GM18499 (cell line): Measurements from ENCODE around the gene CHCHD6.
"Not testable (repeated sequence)": the region's sequence is repeated elsewhere in the genome, so short reads cannot be mapped to it uniquely, and the experiment has no call there.

Source experiments
- ATAC-seq: cut with Tn5 transposase; IDR thresholded peaks from one replicate; pipeline ENCODE4 v1.9.1; 2021; ENCODE audit warnings: moderate number of reproducible peaks; ENCODE audit not compliant: insufficient read depth, unreplicated experiment

Gene CHCHD6

DNA sequence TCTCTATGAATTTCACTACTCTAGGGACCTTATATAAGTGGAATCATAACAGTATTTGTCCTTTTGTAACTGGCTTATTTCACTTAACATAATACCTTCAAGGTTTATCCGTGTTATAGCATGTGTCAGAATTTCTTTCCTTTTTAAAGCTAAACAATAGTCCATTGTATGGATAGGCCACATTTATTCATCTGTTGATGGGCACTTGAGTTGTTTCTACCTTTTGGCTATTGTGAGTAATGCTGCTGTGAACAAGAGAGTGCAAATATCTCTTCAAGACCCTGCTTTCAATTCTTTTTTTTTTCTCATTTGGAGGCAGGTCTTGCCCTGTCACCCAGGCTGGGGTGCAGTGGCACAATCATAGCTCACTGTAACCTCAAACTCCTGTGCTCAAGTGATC, 56.5 kb downstream of the CHCHD6 start:
- ATAC-seq: no peak

DNA sequence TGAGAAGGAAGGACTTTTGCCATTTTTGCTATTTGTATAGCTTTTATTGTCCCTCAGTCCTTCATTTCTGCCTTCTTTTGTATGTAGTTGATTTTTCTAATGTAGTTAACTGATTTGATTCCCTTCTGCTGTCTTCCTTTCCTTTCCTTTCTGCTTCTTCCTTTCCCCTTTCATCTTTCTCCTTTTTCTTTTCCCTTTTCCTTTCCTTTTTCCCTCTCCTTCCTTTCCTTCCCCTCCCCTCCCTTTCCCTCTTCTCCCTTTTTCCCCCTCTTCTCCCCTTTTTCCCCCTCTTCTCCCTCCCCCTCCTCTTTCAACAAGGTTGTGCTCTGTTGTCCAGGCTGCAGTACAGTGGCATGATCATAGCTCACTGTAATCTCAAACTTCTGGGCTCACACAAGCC, 59.0 kb downstream of the CHCHD6 start:
- no peak for ATAC-seq

DNA sequence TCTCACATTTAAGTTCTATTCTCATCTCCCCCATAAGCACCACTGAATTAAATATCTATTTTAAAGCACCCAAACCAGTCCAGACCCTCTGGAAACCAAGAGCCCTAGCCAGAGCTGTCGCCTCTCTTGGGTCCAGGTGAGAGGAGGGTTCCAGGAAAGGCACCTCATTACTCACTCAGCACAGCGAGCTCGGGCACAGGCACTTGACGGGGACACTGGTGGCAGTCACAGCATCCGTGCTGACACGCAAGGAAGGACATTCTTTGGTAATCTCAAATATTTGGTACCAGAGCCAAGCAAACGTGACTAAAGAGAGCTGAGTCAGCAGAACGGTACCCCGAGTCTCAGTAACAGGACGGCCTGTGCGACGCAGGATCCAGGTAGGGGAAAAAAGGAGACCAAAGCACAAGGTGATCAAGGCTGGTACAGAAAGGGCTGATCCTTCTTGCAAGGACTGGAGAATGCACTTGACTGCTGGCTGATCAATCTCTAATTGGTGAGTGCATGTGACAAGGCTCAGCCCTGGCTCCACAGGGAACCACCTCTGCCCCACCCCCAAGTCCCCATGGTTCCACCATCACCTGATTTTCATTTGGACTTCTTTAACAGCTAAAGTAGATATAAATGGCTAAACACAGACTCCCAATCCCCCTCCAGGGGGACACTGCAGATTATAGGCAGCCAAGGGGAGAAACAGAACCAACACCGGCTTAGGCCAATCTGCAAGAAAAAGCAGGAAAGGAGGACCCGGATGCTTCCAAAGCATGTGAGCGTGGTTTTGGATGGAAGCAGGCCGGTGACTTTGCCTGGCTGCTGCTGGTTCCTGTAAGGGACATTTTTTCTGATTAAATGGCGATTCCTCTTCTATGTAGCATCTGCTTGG, 61.4 kb downstream of the CHCHD6 start:
- no peak for ATAC-seq

DNA sequence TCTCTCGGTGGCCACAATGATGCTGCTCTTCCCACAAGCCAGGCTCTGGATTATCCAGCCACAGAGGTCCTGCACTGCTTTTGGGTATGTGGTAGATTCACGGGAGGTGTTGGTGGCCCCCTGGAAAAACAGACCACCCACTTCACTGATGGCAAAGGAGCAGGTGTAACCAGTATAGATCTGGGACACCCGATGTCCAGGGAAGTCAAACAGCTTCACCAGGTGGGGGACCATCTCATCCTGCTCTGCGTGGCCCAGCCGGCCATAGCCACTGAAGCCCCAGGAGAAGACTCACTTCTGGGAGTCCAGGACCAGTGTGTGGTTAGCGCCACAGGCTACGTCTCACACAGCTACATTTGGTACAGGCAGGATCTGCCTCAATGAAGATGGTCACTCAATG, 62.6 kb downstream of the CHCHD6 start:
- no peak for ATAC-seq

DNA sequence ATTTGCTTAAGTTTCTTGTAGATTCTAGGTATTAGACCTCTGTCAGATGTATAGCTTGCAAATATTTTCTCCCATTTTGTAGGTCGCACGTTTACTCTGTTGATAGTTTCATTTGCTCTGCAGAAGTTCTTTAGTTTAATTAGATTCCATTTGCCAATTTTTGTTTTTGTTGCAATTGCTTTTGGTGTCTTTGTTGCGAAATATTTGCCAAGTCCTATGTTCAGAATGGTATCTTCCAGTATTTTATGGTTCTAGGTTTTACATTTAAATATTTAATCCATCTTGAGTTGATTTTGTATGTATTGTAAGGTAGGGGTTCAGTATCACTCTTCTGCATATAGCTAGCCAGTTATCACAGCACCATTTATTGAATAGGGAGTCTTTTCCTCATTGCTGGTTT, 64.9 kb downstream of the CHCHD6 start:
- ATAC-seq: no peak

DNA sequence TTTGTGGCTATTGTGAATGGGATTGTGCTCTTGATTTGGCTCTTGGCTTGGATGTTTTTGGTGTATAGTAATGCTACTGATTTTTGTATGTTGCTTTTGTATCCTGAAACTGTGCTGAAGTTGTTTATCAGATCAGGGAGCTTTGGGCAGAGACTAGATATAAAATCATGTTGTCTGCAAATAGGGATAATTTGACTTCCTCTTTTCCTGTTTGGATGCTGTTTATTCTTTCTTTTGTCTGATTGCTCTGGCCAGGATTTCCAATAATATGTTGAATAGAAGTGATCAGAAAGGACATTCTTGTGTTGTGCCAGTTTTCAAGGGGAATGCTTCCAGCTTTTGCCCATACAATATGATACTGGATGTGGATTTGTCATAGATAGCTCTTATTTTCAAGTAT, 66.1 kb downstream of the CHCHD6 start:
- ATAC-seq: no peak

DNA sequence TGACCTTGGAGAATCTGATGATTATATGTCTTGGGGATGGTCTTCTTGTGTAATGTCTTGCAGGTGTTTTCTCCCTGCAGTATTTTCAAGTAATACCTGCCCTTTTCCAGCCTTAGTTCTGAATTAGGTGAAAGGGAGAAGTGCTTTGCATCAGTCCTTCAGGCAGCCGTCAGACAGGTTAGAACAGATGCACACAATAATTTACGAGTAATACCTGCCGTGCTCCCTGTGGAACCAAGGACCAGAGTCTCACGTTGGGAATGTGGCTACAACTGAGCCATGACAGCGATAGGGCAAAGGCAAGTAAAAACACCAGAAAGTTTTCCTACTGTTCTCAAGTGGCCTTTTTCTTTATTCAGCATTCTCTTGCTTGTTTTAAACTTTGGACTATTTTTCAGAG, 69.1 kb downstream of the CHCHD6 start:
- ATAC-seq: no peak

DNA sequence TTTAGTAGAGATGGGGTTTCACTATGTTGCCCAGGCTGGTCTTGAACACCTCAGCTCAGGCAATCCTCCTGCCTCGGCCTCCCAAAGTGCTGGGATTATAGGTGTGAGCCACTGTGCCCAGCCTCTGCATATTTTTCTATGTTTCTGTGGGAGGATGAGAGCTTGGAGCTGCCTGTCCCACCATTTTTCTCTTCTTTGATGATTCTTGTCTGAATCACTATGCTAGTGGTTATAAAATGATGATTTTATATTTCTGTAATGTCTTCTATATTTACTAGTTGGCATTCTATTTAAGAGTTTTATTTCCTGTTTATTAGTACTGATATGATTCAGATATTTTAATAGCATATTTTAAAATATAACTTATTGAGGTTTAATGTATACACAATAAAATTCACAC, 69.7 kb downstream of the CHCHD6 start:
- ATAC-seq: no peak

DNA sequence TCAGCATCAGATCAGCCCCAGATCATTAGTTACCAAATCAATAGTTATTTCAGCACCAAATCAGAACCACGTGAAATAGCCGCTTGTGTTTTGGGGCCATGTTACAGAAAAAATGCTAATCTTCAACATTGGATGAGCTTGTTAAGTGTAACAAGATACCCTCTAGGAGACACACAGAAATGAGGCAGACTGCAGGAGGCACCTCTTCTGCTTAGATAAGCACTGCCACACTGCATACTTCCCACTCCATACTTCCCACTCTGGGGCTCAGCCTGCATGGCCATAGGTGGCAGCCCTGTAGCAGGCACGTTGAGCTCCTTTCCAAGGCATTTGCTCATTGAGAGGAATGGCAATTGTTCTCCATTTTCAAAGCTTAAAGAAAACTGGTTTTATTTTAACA, 73.3 kb downstream of the CHCHD6 start:
- ATAC-seq: no peak

DNA sequence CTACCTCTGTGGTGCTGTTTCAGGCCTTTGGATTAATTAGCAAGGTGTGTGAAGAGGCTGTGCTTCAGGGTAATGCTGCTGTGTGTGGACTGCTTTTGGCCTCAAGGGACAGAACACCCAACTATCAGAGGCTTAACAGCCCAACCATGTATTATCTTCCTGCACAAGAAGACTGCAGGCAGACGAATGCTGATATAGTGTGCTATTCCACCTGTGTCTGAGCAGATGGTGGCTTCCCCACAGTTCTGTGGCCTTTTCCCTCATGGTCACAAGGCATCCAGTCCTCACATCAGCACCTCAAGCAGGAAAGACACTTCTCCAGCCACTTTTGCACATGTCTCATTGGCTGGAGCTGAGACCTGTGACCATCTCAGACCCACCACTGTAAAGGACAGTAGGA, 76.6 kb downstream of the CHCHD6 start:
- no peak for ATAC-seq

DNA sequence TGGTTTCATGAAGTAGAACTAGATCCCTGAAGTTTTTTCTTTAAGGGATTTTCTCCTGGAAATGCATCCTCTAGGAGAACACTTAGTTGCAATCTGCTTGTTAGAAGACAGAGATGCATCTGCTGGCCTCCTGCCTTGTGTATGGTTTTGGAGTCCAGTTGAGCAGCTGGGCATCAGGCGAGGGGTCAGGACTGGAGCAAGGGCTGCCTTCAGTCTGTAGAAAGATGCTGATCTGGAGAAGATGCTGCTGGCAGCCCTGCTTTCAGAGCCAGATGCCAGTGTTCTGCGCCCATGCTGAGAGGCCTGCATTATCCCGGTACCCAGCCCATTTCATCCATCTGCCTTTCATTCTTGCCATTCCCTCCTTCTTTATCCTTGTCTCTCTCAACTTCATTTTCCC, 77.4 kb downstream of the CHCHD6 start:
- ATAC-seq: no peak

DNA sequence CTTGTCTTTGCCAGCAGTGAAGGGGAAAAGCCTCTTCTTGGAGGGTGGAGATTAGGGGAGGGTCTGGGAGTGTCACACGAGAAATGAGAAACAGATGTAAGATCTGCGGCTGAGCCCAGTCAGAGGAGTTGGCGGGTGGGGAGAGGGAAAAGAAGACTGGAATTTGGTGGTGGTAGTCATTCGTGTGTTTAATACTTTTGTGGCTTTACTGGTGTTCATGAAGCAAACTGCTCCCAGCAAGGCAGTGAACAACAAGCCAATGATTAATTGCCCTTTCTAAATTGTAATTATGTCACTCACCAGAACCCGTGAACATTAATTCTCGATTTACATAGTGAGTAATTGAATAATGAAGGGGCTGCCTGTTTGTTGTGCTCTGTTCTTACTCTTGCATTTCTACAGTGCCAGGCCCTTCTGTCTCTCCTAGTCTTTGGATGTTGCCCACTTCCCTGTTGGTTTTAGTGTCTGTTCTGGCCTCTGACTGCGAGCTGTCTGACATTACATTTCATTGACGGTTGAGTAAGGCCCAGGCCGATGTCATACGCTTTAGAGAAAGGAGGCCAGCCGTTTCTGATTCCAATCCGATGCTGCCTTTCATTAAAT, 78.0 kb downstream of the CHCHD6 start:
- no peak for ATAC-seq

DNA sequence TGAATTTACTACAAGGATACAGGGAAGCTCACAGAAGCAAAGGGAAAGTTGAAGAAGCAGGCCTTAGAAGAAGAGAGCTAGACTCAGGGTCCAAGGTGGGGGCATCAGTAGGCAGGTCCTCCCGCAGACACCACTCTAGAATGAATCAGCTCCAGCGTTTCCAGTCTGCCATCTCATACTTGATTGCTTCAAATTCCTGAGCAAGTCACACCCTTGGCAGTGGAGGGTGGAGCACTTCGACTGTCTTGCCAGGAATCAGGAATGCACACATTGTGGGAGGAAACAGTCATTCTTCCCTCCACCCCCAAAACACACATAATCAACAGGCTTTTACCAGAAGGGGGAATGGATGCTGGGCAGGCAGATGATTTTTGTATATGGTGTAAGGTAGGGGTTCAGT, 78.5 kb downstream of the CHCHD6 start:
- ATAC-seq: no peak

DNA sequence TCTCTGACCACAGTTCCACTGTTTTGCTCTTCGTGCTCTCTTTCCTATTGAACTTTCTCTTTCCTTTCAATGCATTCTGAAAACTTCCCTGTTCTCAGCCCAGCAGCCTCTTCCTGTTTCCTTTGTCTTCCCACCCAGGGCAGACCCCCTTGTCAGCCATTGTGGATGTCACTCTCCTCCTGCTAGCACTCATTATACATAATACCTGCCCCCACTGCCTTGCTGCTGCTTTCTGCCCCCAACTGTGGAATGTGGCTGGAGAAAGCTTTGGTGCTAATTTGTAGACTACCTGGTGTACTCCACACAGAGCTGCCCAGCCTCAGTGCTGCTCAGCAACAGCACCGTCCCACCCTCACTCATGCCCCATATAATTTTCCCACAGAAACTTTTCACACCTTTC, 80.2 kb downstream of the CHCHD6 start:
- ATAC-seq: no peak

DNA sequence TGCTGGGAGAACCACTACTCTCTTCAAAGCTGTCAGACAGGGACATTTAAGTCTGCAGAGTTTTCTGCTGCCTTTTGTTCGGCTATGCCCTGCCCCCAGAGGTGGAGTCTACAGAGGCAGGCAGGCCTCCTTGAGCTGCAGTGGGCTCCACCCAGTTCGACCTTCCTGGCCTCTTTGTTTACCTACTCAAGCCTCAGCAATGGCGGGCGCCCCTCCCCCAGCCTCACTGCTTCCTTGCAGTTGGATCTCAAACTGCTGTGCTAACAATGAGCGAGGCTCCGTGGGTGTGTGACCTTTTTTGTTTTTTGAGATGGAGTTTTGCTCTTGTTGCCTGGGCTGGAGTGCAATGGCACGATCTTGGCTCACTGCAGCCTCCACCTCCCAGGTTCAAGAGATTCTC, 87.3 kb downstream of the CHCHD6 start:
- not testable (repeated sequence) for ATAC-seq

DNA sequence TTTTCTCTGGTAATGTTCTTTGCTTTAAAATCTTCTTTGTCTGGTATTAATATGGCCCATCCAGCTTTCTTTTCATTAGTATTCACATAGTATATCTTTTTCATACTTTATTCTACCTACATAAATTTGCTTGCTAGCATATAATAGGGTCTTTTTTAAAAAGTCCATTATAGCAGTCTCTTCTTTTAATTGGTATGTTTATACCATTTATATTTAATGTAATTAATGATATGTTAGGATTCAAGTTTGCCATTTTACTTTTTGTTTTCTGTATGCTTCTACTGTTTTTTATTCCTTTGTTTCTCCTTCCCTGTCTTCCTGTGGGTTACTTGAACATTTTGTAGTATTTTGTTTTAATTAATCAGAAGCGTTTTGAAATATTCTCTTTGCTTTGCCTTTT, 89.0 kb downstream of the CHCHD6 start:
- ATAC-seq: no peak

DNA sequence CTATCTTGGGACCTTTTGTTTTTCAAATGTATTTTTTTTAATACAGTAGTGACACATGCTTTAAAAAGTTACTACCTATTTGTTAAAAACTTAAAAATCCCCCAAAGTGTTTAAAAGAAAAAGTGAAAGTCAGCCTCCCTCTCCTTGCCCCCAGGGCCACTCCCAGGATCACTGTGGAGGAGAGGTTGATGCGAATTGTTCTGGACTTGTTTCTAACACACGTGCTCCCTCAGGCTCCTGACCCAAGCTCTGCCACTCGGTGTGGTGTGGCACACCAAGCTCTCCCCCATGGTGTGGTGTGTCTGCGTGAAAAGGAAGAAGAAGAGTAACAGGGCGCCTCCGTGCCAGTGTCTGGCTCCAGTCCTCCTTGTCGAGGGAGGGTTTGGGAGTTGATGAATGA, 93.5 kb downstream of the CHCHD6 start:
- ATAC-seq: no peak

DNA sequence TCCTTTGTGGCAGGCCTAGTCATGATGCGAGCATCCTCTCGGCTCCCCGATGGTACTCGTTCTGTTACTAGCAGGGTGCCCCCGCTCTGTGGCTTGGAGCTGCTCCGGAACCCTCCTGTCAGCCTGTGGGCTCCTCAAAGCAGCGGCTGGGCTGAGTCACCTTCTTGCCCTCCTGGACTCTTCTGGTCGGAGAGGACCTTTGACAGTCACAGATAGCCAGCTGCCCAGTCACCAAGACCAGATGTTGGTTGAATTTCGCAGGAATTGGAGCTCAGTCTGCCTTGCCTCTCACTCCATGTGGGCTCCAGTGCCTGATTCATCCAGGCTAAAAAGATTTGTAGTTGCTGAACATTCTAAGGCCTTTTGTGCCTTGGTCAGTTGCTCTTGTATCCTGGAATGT, 94.5 kb downstream of the CHCHD6 start:
- no peak for ATAC-seq

DNA sequence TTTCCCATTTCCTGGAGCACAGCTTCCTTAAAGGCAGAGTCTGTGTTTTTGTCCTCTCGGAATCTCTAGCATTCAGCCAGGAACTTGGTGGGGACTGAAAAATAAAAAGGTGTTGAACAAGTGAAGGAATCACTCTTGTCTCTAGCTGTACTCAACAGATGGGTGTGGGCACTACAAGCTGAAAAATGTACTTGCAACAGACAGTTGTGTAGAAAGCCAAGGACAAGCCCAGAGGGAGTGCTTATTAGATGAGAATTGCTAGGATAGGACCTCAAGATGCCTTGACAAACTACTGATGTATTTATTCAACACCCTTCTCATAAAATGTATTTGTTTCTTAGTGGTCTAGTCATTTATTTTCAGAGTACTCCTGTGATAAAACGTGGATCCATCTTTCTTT, 95.1 kb downstream of the CHCHD6 start:
- ATAC-seq: no peak

DNA sequence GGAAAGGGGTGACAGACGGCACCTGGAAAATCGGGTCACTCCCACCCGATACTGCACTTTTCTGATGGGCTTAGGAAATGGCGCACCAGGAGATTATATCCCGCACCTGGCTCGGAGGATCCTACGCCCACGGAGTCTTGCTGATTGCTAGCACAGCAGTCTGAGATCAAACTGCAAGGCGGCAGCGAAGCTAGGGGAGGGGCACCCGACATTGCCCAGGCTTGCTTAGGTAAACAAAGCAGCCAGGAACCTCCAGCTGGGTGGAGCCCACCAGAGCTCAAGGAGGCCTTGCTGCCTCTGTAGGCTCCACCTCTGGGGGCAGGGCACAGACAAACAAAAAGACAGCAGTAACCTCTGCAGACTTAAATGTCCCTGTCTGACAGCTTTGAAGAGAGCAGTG, 97.3 kb downstream of the CHCHD6 start:
- not testable (repeated sequence) for ATAC-seq

DNA sequence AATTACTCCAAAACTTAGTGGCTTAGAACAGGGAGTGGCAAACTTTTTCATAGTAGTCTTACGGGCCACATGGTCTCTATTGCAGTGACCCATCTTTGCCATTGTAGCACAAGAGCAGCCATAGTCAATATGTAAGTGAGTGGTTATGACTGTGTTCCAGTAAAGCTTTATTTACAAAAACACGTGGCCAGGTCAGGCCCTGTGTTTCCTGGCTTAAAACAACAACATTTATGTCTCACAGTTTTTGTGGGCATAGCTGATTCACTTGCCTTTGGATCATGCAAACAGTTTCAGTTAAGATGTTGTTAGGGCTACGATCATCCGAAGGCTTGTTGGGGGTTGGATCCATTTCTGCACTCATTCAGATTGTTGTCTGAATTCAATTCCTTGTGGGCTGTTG, 103.8 kb downstream of the CHCHD6 start:
- ATAC-seq: no peak

DNA sequence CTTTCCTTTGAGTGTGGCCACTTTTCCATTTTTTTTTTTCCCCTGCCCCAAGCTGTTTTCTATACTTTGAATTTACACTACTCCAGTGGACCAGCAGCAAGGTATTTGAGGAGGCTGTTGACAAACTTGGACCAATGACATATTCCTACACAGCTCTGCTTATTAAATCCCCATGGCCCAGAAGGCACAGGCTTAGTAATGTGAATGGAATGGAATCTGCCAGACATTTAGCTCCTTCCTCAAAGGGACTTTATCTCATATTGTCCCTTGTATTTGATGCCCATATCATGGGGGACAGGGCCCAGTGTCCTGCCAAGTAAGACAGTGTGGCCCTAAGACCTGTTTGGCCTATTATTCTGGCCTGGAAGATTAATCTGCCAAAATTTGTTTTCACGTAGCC, 107.5 kb downstream of the CHCHD6 start:
- no peak for ATAC-seq
